ENCODE results near the gene KANSL1L. TPM values are rescaled to one million over a fixed set of nuclear protein-coding genes. Genes with fewer than 3 reads are reported as not detected.

Gene KANSL1L, protein sequence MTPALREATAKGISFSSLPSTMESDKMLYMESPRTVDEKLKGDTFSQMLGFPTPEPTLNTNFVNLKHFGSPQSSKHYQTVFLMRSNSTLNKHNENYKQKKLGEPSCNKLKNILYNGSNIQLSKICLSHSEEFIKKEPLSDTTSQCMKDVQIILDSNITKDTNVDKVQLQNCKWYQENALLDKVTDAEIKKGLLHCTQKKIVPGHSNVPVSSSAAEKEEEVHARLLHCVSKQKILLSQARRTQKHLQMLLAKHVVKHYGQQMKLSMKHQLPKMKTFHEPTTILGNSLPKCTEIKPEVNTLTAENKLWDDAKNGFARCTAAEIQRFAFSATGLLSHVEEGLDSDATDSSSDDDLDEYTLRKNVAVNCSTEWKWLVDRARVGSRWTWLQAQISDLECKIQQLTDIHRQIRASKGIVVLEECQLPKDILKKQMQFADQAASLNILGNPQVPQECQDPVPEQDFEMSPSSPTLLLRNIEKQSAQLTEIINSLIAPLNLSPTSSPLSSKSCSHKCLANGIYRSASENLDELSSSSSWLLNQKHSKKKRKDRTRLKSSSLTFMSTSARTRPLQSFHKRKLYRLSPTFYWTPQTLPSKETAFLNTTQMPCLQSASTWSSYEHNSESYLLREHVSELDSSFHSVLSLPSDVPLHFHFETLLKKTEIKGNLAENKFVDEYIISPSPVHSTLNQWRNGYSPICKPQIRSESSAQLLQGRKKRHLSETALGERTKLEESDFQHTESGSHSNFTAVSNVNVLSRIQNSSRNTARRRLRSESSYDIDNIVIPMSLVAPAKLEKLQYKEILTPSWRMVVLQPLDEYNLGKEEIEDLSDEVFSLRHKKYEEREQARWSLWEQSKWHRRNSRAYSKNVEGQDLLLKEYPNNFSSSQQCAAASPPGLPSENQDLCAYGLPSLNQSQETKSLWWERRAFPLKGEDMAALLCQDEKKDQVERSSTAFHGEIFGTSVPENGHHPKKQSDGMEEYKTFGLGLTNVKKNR
- polyA plus RNA-seq (2012; rRNA removed): 5.5 and 7.9 TPM in 2 replicates
- 6.4 and 6.6 TPM in 2 replicates for polyA plus RNA-seq (2012; cell fraction: cytosol; rRNA removed)
- 6.3 and 16.7 TPM in 2 replicates for polyA plus RNA-seq (2012; cell fraction: nucleus; rRNA removed)

DNA sequence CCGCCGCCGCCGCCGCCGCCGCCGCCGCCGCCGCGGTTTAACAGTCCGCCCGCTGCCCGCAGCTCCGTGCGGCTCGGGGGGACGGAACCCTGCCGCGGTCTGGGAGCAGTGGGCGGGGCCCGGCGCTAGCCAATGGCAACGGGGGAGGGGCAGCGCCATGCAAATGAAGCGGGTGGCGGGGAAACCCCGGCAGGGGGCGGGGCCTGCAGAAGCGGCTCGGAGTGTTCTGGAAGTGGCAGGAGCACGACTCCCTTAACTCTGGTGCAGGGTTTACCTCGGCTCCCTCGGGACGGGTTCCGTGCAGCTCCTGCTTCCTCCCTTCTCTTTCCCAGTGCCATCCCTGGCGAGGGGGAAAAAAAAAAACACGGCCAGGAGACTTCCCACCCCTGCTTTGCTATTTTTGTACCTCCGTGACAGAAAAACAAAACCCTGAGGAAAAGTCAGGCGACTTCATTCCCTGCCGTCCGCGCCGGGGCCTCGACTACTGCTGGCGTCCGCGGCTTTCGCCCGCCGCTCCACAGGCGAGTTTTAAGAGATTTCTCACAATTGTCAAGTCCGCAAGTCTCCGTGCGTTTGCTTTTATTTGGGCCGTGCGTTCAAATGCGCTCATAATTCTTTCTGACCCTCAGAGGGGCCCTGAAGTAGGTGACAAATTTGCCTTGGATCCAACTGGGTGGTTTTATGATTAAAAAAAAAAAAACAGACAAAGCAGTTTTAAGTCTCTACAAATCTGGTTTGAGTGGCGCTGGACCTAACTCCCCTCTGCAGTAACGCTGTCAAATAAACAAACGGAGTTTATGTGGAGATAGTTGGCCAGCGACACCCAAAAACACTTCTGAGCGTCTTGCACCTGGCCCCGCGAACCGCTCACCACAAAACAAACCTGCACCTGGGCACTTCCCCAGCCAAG, at the start of gene KANSL1L:
KANSL1L (minus strand) TSS at position 101 of the 910 bp plus-strand sequence. CDS start 16,827 bp downstream, outside the sequence.
- no peaks in the 10 kb centered on the region for H3K9me3 ChIP-seq
- WGBS (ENCODE audit: low lambda C conversion rate): 1% methylated on average over 34 of the region's 67 CpGs
- peak within 1 kb of the TSS; percentile 94 for H2AFZ ChIP-seq (ENCODE audit: low read depth)
- no peaks in the 10 kb centered on the region for H3K36me3 ChIP-seq (replicated peaks in 1 of 2; ENCODE audit: control insufficient read depth in 1 of 2, insufficient read depth in 2 of 2, low read length in 1 of 2)
- POLR2A ChIA-PET: no interaction called here
- H3K4me3 ChIP-seq (ENCODE audit: low read depth in 2 of 2, low read length in 1 of 2): peak within 1 kb of the TSS; percentile 84 to 97
- CTCF ChIA-PET: interaction anchor here (1.2 kb wide), 1 partner anchor 179 kb away, joined by 3 read pairs; no protein-coding TSS in a partner anchor
- H3K27ac ChIP-seq (ENCODE audit: low read depth in 2 of 2, low read length in 1 of 2): peak within 1 kb of the TSS; percentile 98
- H3K9ac ChIP-seq: peak within 1 kb of the TSS; percentile 92
- TF ChIP-seq FOXJ3 (CRISPR knock-in tag; IDR thresholded peaks at IDR 0.05): peak; percentile 45; the same call in 1 of the 2 replicates
- peak; percentile 18 for TF ChIP-seq CHD2 (IDR thresholded peaks at IDR 0.05; ENCODE audit: low read length, partially characterized antibody)
- peak; percentile 53; the same call in 1 of the 2 replicates for TF ChIP-seq RFX5 (IDR thresholded peaks at IDR 0.05; ENCODE audit: low read length)
- peak; percentile 83 for TF ChIP-seq MAX (IDR thresholded peaks at IDR 0.05; ENCODE audit: low read depth)
- peak; percentile 63; the same call in 1 of the 2 replicates for TF ChIP-seq TAF1 (IDR thresholded peaks at IDR 0.05; ENCODE audit: borderline replicate concordance, low read depth, low read length)
- TF ChIP-seq SIN3A (IDR thresholded peaks at IDR 0.05; ENCODE audit: borderline replicate concordance, low read depth, low read length): 0 out of 2 replicates have a peak, but pooled peaks have one; percentile 19
- TF ChIP-seq, protein P1, sequence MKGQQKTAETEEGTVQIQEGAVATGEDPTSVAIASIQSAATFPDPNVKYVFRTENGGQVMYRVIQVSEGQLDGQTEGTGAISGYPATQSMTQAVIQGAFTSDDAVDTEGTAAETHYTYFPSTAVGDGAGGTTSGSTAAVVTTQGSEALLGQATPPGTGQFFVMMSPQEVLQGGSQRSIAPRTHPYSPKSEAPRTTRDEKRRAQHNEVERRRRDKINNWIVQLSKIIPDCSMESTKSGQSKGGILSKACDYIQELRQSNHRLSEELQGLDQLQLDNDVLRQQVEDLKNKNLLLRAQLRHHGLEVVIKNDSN (IDR thresholded peaks at IDR 0.05; ENCODE audit: borderline replicate concordance, low read depth): no peak
- TF ChIP-seq, protein P2, sequence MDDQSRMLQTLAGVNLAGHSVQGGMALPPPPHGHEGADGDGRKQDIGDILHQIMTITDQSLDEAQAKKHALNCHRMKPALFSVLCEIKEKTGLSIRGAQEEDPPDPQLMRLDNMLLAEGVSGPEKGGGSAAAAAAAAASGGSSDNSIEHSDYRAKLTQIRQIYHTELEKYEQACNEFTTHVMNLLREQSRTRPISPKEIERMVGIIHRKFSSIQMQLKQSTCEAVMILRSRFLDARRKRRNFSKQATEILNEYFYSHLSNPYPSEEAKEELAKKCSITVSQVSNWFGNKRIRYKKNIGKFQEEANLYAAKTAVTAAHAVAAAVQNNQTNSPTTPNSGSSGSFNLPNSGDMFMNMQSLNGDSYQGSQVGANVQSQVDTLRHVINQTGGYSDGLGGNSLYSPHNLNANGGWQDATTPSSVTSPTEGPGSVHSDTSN (IDR thresholded peaks at IDR 0.05): peak; percentile 6; the same call in 1 of the 2 replicates
- no peak for TF ChIP-seq MEF2A (IDR thresholded peaks at IDR 0.05; ENCODE audit: borderline replicate concordance, low read depth)
- peak; percentile 56 for TF ChIP-seq MXI1 (IDR thresholded peaks at IDR 0.05; ENCODE audit: low read depth, low read length)
- peaks cover 20% of the 10 kb centered on the region for H3F3A ChIP-seq (replicated peaks; ENCODE audit: insufficient read depth)
- no peaks in the 10 kb centered on the region for H3K27me3 ChIP-seq (ENCODE audit: insufficient read depth)
- peak within 1 kb of the TSS; percentile 88 for H3K4me2 ChIP-seq
- peaks cover 31% of the 10 kb centered on the region for H3K79me2 ChIP-seq (ENCODE audit: insufficient read depth)
- DNase-seq: peak; percentile 95
- no peaks in the 10 kb centered on the region for H4K20me1 ChIP-seq (ENCODE audit: insufficient read depth)
- no peaks in the 10 kb centered on the region for H3K9me2 ChIP-seq
- H3K4me1 ChIP-seq (ENCODE audit: control insufficient read depth in 1 of 2, insufficient read depth in 2 of 2, low read depth in 1 of 2, low read length in 1 of 2): peaks cover 9 to 14% of the 10 kb centered on the region in 2 experiments; a peak in 2 of 4 replicates
